ENCODE data around the gene PSTPIP1. TPM values are rescaled to one million over a fixed set of nuclear protein-coding genes. Genes with fewer than 3 reads are reported as not detected.

The PSTPIP1 gene
- polyA plus RNA-seq (2011; rRNA removed) (not detected in 2 replicates), polyA plus RNA-seq (2017; fragmentation: RNase III; extraction: RNeasy Plus Mini Kit Qiagen cat#74134 plus additional on column Dnase treatment) (not detected in 3 replicates), polyA minus RNA-seq (2011; rRNA and poly(A)+ RNA removed) (not detected in 2 replicates)
- polyA plus RNA-seq (2012; cell fraction: cytosol; rRNA removed) = 0.04 TPM in 1 of 2 replicates, not detected in the other
- 0.12 TPM in 1 of 2 replicates, not detected in the other for polyA plus RNA-seq (2012; cell fraction: nucleus; rRNA removed)

DNA sequence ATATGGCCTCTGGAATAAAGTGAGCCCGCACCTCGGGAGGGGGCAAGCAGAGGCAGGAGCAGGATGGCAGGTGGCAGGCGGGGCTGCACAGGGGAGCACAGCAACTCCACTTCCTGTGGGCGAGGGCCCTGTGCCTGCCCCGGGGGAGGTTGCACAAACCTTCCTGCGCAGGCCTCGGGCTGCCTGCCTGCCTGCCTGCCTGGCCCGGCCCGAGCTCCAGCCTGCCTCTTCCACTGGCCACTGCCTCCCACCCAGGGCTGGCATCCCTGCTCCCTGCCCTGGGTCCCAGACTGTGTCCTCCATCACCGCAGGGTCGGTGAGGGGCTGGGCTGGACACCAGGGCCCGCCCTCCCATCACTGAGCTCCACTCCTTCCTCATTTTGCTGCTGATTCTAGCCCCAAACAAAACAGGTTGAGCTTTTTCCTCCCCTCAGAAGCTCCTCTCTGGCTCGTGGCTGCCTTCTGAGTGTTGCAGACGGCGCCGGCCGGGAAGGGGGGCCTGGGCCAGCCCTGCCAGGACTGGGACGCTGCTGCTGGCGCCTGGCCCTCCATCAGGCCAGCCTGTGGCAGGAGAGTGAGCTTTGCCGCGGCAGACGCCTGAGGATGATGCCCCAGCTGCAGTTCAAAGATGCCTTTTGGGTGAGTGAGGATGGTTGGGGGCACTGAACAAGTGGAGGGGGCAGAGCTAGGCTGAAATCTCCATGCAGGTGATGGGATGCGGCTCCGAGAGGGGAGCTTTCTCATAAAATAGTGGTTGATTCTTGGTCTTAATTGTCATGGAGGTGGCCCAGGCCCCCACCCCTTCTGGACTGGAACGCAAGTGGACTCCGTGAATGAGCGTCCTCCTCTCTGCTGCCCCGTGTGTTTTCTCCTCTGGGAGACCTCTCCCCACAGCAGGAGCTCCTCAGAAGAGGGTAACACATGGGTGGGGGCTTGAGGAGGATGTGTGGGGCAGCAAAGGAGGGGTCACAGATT, at the start of gene PSTPIP1:
PSTPIP1 (plus strand) TSS at position 156 of the 975 bp plus-strand sequence; CDS start at position 604, 448 bp downstream.
- FAIRE-seq (no peak), ATAC-seq (no peak), DNase-seq (ENCODE audit: low read depth in 1 of 2, low spot score in 1 of 2) (no peak)
- ChIA-PET POLR2A (no interaction called here), CTCF (interaction anchor here (0.6 to 2.6 kb wide), 7 partner anchors 13 to 638 kb away, joined by 3 to 11 read pairs (median 3); no protein-coding TSS in a partner anchor)
- 88% methylated on average over 20 of the region's 28 CpGs for WGBS (ENCODE audit: missing lambda C conversion rate)
- TF ChIP-seq JUN (IDR thresholded peaks at IDR 0.05) (no peak), CBX8 (IDR thresholded peaks at IDR 0.05) (no peak), SREBF2 (IDR thresholded peaks at IDR 0.05) (no peak), TP53 (CRISPR knock-in tag; IDR thresholded peaks at IDR 0.05) (no peak), RNF2 (IDR thresholded peaks at IDR 0.05; ENCODE audit: borderline replicate concordance, low read depth) (no peak), JUNB (IDR thresholded peaks at IDR 0.05) (no peak), RAD21 (conservative IDR thresholded peaks at IDR 0.05 in 1 of 2, IDR thresholded peaks at IDR 0.05 in 1 of 2) (no peak), RARB (CRISPR knock-in tag; IDR thresholded peaks at IDR 0.05) (no peak), ZC3H11A (IDR thresholded peaks at IDR 0.05) (no peak), PHF8 (IDR thresholded peaks at IDR 0.05; ENCODE audit: borderline replicate concordance, low read depth) (no peak), HEYL (CRISPR knock-in tag; IDR thresholded peaks at IDR 0.05) (no peak), MYC (IDR thresholded peaks at IDR 0.05; ENCODE audit: borderline replicate concordance, low read length) (no peak), MAFK (IDR thresholded peaks at IDR 0.05; ENCODE audit: partially characterized antibody) (no peak), CBX2 (IDR thresholded peaks at IDR 0.05; ENCODE audit: borderline replicate concordance, low read depth) (no peak), KDM5A (IDR thresholded peaks at IDR 0.05) (no peak), EHMT2 (IDR thresholded peaks at IDR 0.05; ENCODE audit: low read depth) (no peak)
- TF ChIP-seq, protein P1, sequence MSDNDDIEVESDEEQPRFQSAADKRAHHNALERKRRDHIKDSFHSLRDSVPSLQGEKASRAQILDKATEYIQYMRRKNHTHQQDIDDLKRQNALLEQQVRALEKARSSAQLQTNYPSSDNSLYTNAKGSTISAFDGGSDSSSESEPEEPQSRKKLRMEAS (IDR thresholded peaks at IDR 0.05) = no peak
- TF ChIP-seq, protein P2, sequence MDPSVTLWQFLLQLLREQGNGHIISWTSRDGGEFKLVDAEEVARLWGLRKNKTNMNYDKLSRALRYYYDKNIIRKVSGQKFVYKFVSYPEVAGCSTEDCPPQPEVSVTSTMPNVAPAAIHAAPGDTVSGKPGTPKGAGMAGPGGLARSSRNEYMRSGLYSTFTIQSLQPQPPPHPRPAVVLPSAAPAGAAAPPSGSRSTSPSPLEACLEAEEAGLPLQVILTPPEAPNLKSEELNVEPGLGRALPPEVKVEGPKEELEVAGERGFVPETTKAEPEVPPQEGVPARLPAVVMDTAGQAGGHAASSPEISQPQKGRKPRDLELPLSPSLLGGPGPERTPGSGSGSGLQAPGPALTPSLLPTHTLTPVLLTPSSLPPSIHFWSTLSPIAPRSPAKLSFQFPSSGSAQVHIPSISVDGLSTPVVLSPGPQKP (IDR thresholded peaks at IDR 0.05; ENCODE audit: low read depth, low read length) = no peak
- TF ChIP-seq, protein P3, sequence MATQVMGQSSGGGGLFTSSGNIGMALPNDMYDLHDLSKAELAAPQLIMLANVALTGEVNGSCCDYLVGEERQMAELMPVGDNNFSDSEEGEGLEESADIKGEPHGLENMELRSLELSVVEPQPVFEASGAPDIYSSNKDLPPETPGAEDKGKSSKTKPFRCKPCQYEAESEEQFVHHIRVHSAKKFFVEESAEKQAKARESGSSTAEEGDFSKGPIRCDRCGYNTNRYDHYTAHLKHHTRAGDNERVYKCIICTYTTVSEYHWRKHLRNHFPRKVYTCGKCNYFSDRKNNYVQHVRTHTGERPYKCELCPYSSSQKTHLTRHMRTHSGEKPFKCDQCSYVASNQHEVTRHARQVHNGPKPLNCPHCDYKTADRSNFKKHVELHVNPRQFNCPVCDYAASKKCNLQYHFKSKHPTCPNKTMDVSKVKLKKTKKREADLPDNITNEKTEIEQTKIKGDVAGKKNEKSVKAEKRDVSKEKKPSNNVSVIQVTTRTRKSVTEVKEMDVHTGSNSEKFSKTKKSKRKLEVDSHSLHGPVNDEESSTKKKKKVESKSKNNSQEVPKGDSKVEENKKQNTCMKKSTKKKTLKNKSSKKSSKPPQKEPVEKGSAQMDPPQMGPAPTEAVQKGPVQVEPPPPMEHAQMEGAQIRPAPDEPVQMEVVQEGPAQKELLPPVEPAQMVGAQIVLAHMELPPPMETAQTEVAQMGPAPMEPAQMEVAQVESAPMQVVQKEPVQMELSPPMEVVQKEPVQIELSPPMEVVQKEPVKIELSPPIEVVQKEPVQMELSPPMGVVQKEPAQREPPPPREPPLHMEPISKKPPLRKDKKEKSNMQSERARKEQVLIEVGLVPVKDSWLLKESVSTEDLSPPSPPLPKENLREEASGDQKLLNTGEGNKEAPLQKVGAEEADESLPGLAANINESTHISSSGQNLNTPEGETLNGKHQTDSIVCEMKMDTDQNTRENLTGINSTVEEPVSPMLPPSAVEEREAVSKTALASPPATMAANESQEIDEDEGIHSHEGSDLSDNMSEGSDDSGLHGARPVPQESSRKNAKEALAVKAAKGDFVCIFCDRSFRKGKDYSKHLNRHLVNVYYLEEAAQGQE (IDR thresholded peaks at IDR 0.05) = no peak
- Histone ChIP-seq H3K4me3 (no peak within 1 kb of the TSS), H3K4me1 (peaks cover 15% of the 10 kb centered on the region), H3K9me3 (no peaks in the 10 kb centered on the region), H3K4me2 (no peak within 1 kb of the TSS), H3K27ac (peak within 1 kb of the TSS in 1 of 2 experiments; percentile 21; a peak in 1 of 6 replicates)
